ENCODE results near the gene IRAK2.

- TF ChIP-seq CTCF (IDR thresholded peaks at IDR 0.05): no peak
- TF ChIP-seq POLR2A (IDR thresholded peaks at IDR 0.05): no peak
Measured at GRCh38 chr3:10215578-10216368, 51.1 kb downstream of the IRAK2 start.

Measured in ovary (tissue), 3 donors.